KMS-11 (cell line): ENCODE measurements around the gene SLX9.
"Not testable (repeated sequence)": the region's sequence is repeated elsewhere in the genome, so short reads cannot be mapped to it uniquely, and the experiment has no call there.

ENCODE experiments used
- H2AFZ ChIP-seq: fragments of 200-600 bp; sonication (generic); 2 replicates; pipeline ENCODE4 v1.6.1; 2016; ENCODE audit warnings: antibody characterized with exemption, mixed run types, low read depth
- H3K27ac ChIP-seq: fragments of 200-600 bp; sonication (generic); 2 replicates; pipeline ENCODE4 v1.6.1; 2016; ENCODE audit warnings: mild to moderate bottlenecking, mixed run types
- H3K27me3 ChIP-seq: fragments of 200-600 bp; sonication (generic); 2 replicates; pipeline ENCODE4 v1.6.1; 2017; ENCODE audit warnings: mild to moderate bottlenecking, low read depth, mixed run types, moderate library complexity; ENCODE audit not compliant: insufficient read depth
- H3K36me3 ChIP-seq: fragments of 200-600 bp; sonication (generic); 2 replicates; pipeline ENCODE4 v1.6.1; 2017; ENCODE audit warnings: mild to moderate bottlenecking, mixed run types; ENCODE audit not compliant: insufficient read depth
- H3K4me1 ChIP-seq: fragments of 200-600 bp; sonication (generic); 2 replicates; pipeline ENCODE4 v1.6.1; 2016; ENCODE audit warnings: mild to moderate bottlenecking, low read depth, mixed run types; ENCODE audit not compliant: poor library complexity, severe bottlenecking
- H3K4me2 ChIP-seq: fragments of 200-600 bp; sonication (generic); 2 replicates; pipeline ENCODE4 v1.7.0; 2016; ENCODE audit warnings: mild to moderate bottlenecking, mixed run types
- H3K4me3 ChIP-seq: fragments of 200-600 bp; sonication (generic); IDR thresholded peaks from 2 replicates; pipeline ENCODE4 v1.6.1; 2017; ENCODE audit warnings: low read depth, low read length, mixed read lengths; ENCODE audit not compliant: insufficient read depth
- H3K79me2 ChIP-seq: fragments of 200-600 bp; sonication (generic); 2 replicates; pipeline ENCODE4 v1.6.1; 2016; ENCODE audit warnings: low read depth, mixed run types; ENCODE audit not compliant: insufficient read depth
- H3K9ac ChIP-seq: fragments of 200-600 bp; sonication (generic); 2 replicates; pipeline ENCODE4 v1.6.1; 2016; ENCODE audit warnings: mild to moderate bottlenecking, mixed run types
- H4K20me1 ChIP-seq: fragments of 200-600 bp; sonication (generic); 2 replicates; pipeline ENCODE4 v1.6.1; 2016; ENCODE audit warnings: mild to moderate bottlenecking, mixed run types; ENCODE audit not compliant: insufficient read depth
- CTCF ChIP-seq: fragments of 200-600 bp; sonication (generic); conservative IDR thresholded peaks from 2 replicates; pipeline ENCODE4 v1.6.1; 2017; ENCODE audit warnings: low read depth, mild to moderate bottlenecking, antibody characterized with exemption, low read length, moderate library complexity, mixed read lengths

SLX9 gene

GRCh38 chr21:44975720-44976555, 36.1 kb downstream of the SLX9 start:
- Histone ChIP-seq H3K36me3 (no peaks in the 10 kb centered on the region), H3K79me2 (no peaks in the 10 kb centered on the region), H4K20me1 (no peaks in the 10 kb centered on the region; the same call in 1 of the 2 replicates), H3K4me1 (no peaks in the 10 kb centered on the region), H3K27me3 (no peaks in the 10 kb centered on the region), H3K27ac (no peak overlapping the region), H3K9ac (no peak overlapping the region), H3K4me3 (no peak overlapping the region), H3K4me2 (no peak overlapping the region), H2AFZ (no peak overlapping the region)
- no peak for TF ChIP-seq CTCF

GRCh38 chr21:44976556-44977393, 36.9 kb downstream of the SLX9 start:
- H3K4me1 ChIP-seq, H3K36me3 ChIP-seq, H3K27ac ChIP-seq, H3K4me2 ChIP-seq, H4K20me1 ChIP-seq, H3K27me3 ChIP-seq, H3K79me2 ChIP-seq, H3K4me3 ChIP-seq, H3K9ac ChIP-seq, H2AFZ ChIP-seq: not testable (repeated sequence)

- Histone ChIP-seq H3K36me3 (no peaks in the 10 kb centered on the region), H3K27ac (no peak overlapping the region), H3K79me2 (no peaks in the 10 kb centered on the region), H2AFZ (no peak overlapping the region), H3K27me3 (no peaks in the 10 kb centered on the region), H3K9ac (no peak overlapping the region), H3K4me1 (no peaks in the 10 kb centered on the region), H3K4me3 (no peak overlapping the region), H4K20me1 (no peaks in the 10 kb centered on the region; the same call in 1 of the 2 replicates), H3K4me2 (no peak overlapping the region)
- TF ChIP-seq CTCF: no peak
Observed at GRCh38 chr21:44977616-44978340, 37.9 kb downstream of the SLX9 start.

- H3K4me2 ChIP-seq: no peak overlapping the region
- no peaks in the 10 kb centered on the region for H3K79me2 ChIP-seq
- no peak overlapping the region for H3K4me3 ChIP-seq
- no peak overlapping the region for H3K9ac ChIP-seq
- H3K27ac ChIP-seq: no peak overlapping the region
- H3K4me1 ChIP-seq: no peaks in the 10 kb centered on the region
- H3K36me3 ChIP-seq: no peaks in the 10 kb centered on the region
- TF ChIP-seq CTCF: no peak
- no peaks in the 10 kb centered on the region for H4K20me1 ChIP-seq
- H2AFZ ChIP-seq: no peak overlapping the region
- no peaks in the 10 kb centered on the region for H3K27me3 ChIP-seq
Observed at GRCh38 chr21:44979687-44980561, 40.1 kb downstream of the SLX9 start.
